Measurements from ENCODE around the gene ARF4. TPM values are rescaled to one million over a fixed set of nuclear protein-coding genes. Genes with fewer than 3 reads are reported as not detected.

The ARF4 gene
- total RNA-seq = 124 TPM

GRCh38 chr3:57597127-57597923 is at the start of gene ARF4:
ARF4 (minus strand) TSS chr3:57597344; CDS start chr3:57597140, 204 bp downstream.

GRCh38 chr3:57555738-57556458 is 41.2 kb downstream of the ARF4 start, which contains the start of gene PDE12:
PDE12 (plus strand) TSS chr3:57556274; CDS start chr3:57556380, 106 bp downstream.

GRCh38 chr3:57544181-57545125 is 52.7 kb downstream of the ARF4 start, which contains the start of gene DNAH12:
DNAH12 (minus strand) TSS chr3:57544344; CDS start chr3:57542870, 1,474 bp downstream.

Small RNA genes lying within 50 kb of the gene (small RNA-seq; reads per million reads assigned to genes)
- gene RNU6-108P (not detected), gene RNU6-483P (not detected), gene RNU6ATAC26P (not detected)

Other genes with a start within 250 kb of the ARF4 start
- gene DNAH12, start 53.0 kb downstream of the ARF4 start, total RNA-seq = 3.5 TPM
- 19.6 TPM for gene PDE12, start 41.1 kb downstream of the ARF4 start, total RNA-seq
- gene DENND6A, start 95.7 kb upstream of the ARF4 start, total RNA-seq = 38.3 TPM
- gene SLMAP, start 159.0 kb upstream of the ARF4 start, total RNA-seq = 63.4 TPM

Measured in diencephalon (tissue), 1 donor.